GM12891 (cell line): ENCODE measurements around the gene ART4.

Source experiments
- DNase-seq: peaks from one replicate; pipeline ENCODE4 v3.0.0; 2011; ENCODE audit warnings: low spot score; ENCODE audit not compliant: insufficient read length
- FAIRE-seq: peaks from 2 replicates; lab custom pipeline; 2011; peaks lifted over from hg19 to GRCh38; lab: Jason Lieb, UNC
- PAX5 ChIP-seq: IDR thresholded peaks from 2 replicates; pipeline ENCODE4 v1.6.1; 2011; ENCODE audit warnings: low read length, moderate library complexity, mild to moderate bottlenecking; ENCODE audit not compliant: insufficient read depth, severe bottlenecking
- POLR2A ChIP-seq: IDR thresholded peaks from 2 replicates; pipeline ENCODE4 v1.6.1; 2011; ENCODE audit warnings: low read depth, low read length, control low read depth
- POLR2AphosphoS5 ChIP-seq: IDR thresholded peaks from 2 replicates; pipeline ENCODE4 v1.6.1; 2011; ENCODE audit warnings: low read depth, low read length, control low read depth
- POU2F2 ChIP-seq: IDR thresholded peaks from 2 replicates; pipeline ENCODE4 v1.6.1; 2011; ENCODE audit warnings: low read depth, mild to moderate bottlenecking, control low read depth, low read length, moderate library complexity
- SPI1 ChIP-seq: IDR thresholded peaks from 2 replicates; pipeline ENCODE4 v1.6.1; 2011; ENCODE audit warnings: low read depth, low read length, control low read depth
- TAF1 ChIP-seq: IDR thresholded peaks from 2 replicates; pipeline ENCODE4 v1.6.1; 2011; ENCODE audit warnings: low read depth, low read length, control low read depth

ART4 gene

DNA sequence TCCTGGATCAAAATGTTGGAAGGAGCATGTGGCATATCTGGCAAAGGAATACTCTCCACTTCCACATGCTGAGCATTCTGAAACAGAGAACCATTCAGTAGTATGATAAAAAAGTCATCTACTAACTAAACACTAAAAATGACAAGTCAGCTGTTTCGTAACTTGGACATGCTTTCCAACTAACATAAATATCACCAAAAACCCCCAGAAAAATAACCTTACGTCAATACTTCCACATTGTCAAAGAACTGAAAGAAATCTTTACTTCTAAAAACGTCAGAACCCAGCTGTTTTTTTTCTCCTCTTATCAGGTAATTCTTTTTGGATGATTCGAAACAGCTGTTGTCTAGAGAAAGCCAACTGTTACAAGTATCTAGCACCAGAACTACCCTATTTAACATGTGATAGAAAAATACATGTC, 48.3 kb downstream of the ART4 start:
- no peak for FAIRE-seq
- TF ChIP-seq SPI1 = no peak
- TF ChIP-seq POLR2AphosphoS5 = no peak
- TF ChIP-seq TAF1 = no peak
- TF ChIP-seq PAX5 = no peak
- TF ChIP-seq POU2F2 = no peak
- no peak for TF ChIP-seq POLR2A
- no peak for DNase-seq

DNA sequence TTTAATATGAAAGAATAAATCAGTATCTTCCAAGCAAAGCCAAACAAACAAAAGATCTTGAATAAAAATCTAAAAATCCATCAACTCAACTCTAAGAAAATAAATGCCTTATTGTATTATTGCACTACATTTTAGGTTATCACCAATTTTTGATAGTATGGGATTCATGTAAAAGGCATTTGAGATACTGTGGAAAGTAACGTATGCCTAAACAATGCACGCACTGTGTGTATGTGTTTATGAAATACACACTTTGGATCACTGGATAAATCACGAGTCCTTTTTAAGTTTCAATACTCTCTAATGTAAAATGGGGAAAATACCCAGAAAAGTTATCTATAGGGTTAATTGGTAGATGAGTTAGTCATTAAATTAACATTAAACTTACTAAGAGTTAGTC, 57.8 kb downstream of the ART4 start:
- no peak for DNase-seq
- TF ChIP-seq PAX5 (no peak), SPI1 (no peak), POLR2AphosphoS5 (no peak), POU2F2 (no peak), TAF1 (no peak), POLR2A (no peak)
- no peak for FAIRE-seq

DNA sequence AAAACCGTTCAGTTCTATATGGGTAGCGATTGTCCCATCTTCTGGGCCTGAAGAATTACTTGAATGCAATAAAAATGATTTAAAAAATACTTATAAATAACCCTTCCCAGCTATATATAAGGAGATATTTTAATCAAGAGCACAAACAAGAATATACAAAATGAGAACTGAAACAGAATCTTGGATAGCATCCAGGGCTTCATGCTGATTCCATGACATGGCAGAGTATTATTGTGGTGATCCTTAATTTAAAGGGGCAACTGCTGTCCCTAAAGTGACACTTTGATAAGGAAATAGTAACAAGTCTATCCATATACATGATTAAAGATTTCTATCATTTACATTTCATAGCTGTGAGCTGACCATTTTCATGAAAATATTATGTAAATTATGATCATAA, 58.9 kb downstream of the ART4 start:
- DNase-seq (no peak), FAIRE-seq (no peak)
- no peak for TF ChIP-seq POLR2AphosphoS5
- TF ChIP-seq TAF1 = no peak
- no peak for TF ChIP-seq SPI1

DNA sequence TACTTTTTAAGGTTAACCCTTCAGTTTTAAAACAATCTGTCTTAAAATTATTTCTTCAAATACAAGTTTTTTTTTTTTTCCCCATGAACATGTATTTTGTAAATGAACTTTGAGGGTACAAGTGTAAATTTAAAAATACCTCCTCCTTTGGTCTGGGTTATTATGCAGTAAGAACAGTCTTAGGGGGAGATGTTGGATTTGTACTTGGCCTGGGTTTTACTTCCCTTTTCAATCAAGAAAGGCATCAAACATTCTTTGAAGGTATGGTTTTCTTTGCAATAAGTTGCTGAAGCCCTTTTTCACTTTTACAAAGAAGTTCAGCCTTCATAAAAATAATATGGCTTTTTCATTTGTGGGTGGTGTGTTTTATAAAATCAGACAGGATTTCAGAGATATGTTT, 60.6 kb downstream of the ART4 start:
- DNase-seq = no peak
- no peak for TF ChIP-seq POU2F2
- TF ChIP-seq TAF1 = no peak
- TF ChIP-seq POLR2A = no peak
- peak; percentile 35 for FAIRE-seq

DNA sequence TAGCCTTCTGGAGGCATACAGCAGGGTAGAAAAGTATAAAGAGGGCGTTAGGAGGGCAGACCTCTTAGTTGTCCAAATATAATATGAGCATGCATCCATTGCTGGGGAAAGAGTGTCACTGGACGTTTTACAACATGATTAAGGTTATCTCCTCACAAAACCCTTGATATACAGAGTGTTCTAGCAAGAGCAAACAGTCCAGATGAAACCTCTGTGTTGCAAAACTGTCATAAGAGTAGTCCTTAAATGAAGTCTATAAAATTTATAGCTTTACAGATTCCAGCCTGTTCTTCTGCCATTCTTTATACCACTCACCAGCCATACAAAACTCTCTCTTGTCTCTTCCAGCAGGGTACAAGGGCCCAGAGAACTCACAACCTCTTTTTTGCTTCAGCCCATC, 61.8 kb downstream of the ART4 start:
- TF ChIP-seq TAF1 (no peak), POLR2AphosphoS5 (no peak), POLR2A (no peak), PAX5 (no peak), SPI1 (no peak), POU2F2 (no peak)
- DNase-seq (no peak), FAIRE-seq (no peak)

DNA sequence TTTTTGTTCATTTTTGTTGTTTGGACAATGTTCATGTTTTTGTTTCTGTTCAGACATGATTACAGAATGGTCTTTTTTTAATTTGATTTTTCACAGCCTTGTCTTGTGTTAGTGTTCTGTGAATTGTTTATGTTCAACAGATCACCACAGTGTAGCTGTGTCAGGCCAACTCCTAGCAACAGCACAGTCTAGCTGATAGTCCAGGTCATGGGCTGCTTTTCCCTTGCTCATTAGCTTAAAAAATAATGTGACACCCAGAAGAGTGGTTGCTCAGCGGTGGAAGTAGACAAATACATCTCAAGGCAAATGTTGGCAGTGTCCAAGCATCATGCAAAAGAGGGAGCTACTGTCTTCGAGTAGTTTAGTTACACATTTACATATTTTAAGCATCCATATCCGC, 62.5 kb downstream of the ART4 start:
- peak; percentile 38 for FAIRE-seq
- DNase-seq = no peak
- TF ChIP-seq TAF1 = no peak
- no peak for TF ChIP-seq SPI1
- TF ChIP-seq POU2F2 = no peak
- no peak for TF ChIP-seq POLR2AphosphoS5
- TF ChIP-seq POLR2A = no peak
- no peak for TF ChIP-seq PAX5

DNA sequence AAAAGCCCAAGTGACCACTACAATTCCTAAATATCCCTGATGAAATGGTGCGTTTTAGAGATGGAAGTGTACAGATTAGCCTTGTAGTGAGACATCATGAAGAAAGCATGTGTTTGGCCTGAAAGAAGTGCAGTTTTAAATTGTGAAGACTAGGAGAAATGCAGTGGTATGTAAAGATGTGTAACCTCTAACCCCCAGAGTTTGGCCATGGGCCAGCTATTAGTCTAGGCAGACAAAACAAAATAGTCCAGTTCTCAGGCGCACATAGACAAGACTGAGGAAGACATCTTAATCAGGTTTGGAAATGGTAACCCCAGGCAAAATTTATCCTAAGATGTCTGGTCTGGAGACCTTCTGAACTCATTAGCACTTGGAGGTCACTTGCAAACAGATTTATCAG, 63.5 kb downstream of the ART4 start:
- no peak for FAIRE-seq
- DNase-seq = no peak
- TF ChIP-seq POU2F2 (no peak), PAX5 (no peak), SPI1 (no peak), POLR2A (no peak), POLR2AphosphoS5 (no peak), TAF1 (no peak)

DNA sequence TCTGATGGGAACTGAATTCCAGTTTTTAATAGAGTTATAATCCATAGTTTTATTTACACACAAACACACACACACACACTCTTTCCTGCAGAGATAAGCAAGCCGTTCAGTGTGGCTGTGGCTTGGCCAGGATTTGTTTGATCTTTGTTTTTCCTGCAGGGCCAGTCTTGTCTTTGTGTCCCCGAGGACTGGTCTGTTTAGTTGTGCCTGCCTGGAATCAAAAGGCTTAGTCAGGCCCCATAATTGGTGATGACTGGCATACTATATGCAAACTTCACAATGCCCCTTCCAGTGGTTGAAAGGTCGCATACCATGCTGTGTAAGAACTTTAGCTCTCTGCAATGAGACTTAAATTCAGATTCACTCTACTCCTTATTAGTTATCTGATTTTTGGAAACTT, 66.1 kb downstream of the ART4 start:
- DNase-seq (no peak), FAIRE-seq (no peak)
- no peak for TF ChIP-seq POLR2A

DNA sequence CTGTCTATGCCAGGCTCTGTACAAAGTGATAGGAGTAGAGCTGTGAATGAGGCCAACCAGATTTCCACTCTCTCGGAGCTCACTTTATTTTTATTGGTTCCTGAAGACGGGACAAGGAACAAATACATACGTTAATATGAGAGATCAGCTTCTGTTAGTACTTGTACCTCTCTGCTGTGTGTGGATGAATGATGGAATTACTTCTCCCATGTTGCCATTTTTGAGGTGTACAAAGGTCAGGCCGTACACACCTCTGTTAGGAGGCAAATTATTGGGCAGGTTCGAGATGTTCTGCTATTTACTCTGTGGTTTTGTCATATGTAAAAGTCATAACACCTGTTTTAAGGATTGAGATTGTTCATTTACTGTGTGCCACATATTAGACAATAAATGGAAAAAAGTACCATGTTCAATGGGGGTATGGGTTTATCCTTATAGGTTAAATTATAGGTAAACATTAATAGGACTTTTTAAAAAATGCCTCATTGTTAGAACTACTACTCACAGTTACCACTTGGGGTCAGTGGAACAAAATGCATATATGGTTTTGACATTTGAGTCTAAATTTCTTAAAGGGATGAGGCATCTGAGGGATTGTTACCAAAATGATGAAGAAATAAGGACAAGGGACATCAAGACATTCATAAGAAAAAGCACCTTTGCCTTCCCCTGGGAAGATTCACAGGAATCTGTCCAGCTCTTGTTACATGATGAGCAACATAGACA, 66.9 kb downstream of the ART4 start:
- DNase-seq (no peak), FAIRE-seq (peak; percentile 26)
- TF ChIP-seq SPI1 = no peak

DNA sequence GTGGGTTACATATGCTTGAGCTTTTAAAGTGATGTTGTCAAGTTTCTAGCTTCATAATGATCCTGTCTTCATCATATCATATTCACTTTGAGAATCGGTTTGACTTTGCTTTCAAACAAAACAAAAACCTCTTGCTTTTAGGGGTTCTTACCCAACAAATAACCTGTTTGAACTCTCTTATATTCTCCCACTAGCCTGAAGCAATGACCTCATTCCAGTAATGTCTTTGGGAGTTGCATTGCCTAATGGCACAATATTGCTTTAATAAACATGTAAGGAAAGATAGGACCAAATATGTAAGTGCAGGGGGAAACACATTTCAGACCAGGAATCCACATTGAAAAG, 67.7 kb downstream of the ART4 start:
- DNase-seq (no peak), FAIRE-seq (no peak)
- no peak for TF ChIP-seq TAF1
- no peak for TF ChIP-seq POLR2A
- no peak for TF ChIP-seq SPI1
